HCT116 (cell line): ENCODE results near the gene PDE2A. TPM values are rescaled to one million over a fixed set of nuclear protein-coding genes. Genes with fewer than 3 reads are reported as not detected.

Experiments
- ATAC-seq: fragments of 200-7000 bp; cut with Tn5 transposase; 2 replicates; pipeline ENCODE4 v1.9.1; 2020; ENCODE audit warnings: mild to moderate bottlenecking, moderate library complexity
- BruUV-seq: library from RNA; stranded (reverse); fragments of 400-500 nt; replicated peaks from 2 replicates; lab custom pipeline; 2021; lab: Mats Ljungman, UMichigan
- CTCF ChIA-PET: fragments of 300-600 bp; sonication (Branson Sonifier 250); formaldehyde crosslinking; loops from one replicate; lab custom pipeline; 2021; ENCODE audit warnings: antibody characterized with exemption; lab: Charles Lee
- POLR2A ChIA-PET: fragments of 300-600, 350-600 bp; sonication (Branson Sonifier 250); formaldehyde crosslinking; loops from one replicate; lab custom pipeline; 2021; ENCODE audit warnings: antibody characterized with exemption; lab: Charles Lee
- RAD21 ChIA-PET, 2 experiments: fragments of 300-600 bp; sonication (Branson Sonifier 250); formaldehyde crosslinking; loops; one replicate each; lab custom pipeline; 2023; ENCODE audit warnings: low total read pairs in 2 of 2; ENCODE audit not compliant: uncharacterized antibody in 2 of 2, unreplicated experiment in 2 of 2, low non-redundant PET in 1 of 2; lab: Charles Lee
- DNase-seq: peaks from one replicate; pipeline ENCODE4 v3.0.0-alpha.2; 2010; ENCODE audit warnings: low read depth, low spot score
- H2AFZ ChIP-seq: fragments of 200-600 bp; shearing (Covaris generic), sonication (generic); 2 replicates; pipeline ENCODE4 v1.6.1; 2017; ENCODE audit warnings: low read depth, mixed run types, mixed read lengths, antibody characterized with exemption, low read length; ENCODE audit not compliant: poor library complexity, severe bottlenecking
- H3K27ac ChIP-seq: 2 replicates; pipeline ENCODE4 v1.5.1; 2012; ENCODE audit warnings: low read depth, low read length
- H3K27me3 ChIP-seq: fragments of 200-600 bp; sonication (generic); 2 replicates; pipeline ENCODE4 v1.6.1; 2016; ENCODE audit warnings: mixed run types, low read length, mixed read lengths; ENCODE audit not compliant: insufficient read depth
- H3K36me3 ChIP-seq, 2 experiments: fragments of 200-500 bp in 1 of 2; fragments of 200-600 bp in 1 of 2; sonication (Bioruptor generic) in 1 of 2; sonication (generic) in 1 of 2; 2 replicates each; pipeline versions ENCODE4 v1.5.1 to v1.6.1; 2014 to 2016; ENCODE audit warnings: low read length in 2 of 2, inconsistent platforms in 1 of 2, mixed read lengths in 1 of 2, mixed run types in 1 of 2; ENCODE audit not compliant: insufficient read depth in 2 of 2, control insufficient read depth in 1 of 2
- H3K4me1 ChIP-seq, 2 experiments: fragments of 200-600 bp in 1 of 2; sonication (generic) in 1 of 2; 2 replicates each; pipeline versions ENCODE4 v1.5.1 to v1.6.1; 2012 to 2017; ENCODE audit warnings: low read length in 2 of 2, inconsistent platforms in 1 of 2, mild to moderate bottlenecking in 1 of 2, mixed read lengths in 1 of 2, mixed run types in 1 of 2, moderate library complexity in 1 of 2; ENCODE audit not compliant: insufficient read depth in 2 of 2, control insufficient read depth in 1 of 2
- H3K4me2 ChIP-seq: fragments of 200-600 bp; sonication (generic); 2 replicates; pipeline ENCODE4 v1.6.1; 2017; ENCODE audit warnings: mixed run types, low read length, mixed read lengths
- H3K4me3 ChIP-seq, 2 experiments: fragments of 200-600 bp in 1 of 2; sonication (generic) in 1 of 2; replicated peaks in 1 of 2; 2 replicates each; pipeline ENCODE4 v1.5.1; 2011 to 2016; ENCODE audit warnings: low read length in 2 of 2, control low read depth in 1 of 2, low read depth in 1 of 2, mild to moderate bottlenecking in 1 of 2, mixed read lengths in 1 of 2, mixed run types in 1 of 2
- H3K79me2 ChIP-seq: fragments of 200-600 bp; sonication (generic); 2 replicates; pipeline ENCODE4 v1.6.1; 2017; ENCODE audit warnings: mild to moderate bottlenecking, mixed run types, low read length, moderate library complexity, mixed read lengths; ENCODE audit not compliant: insufficient read depth
- H3K9ac ChIP-seq: fragments of 200-600 bp; sonication (generic); 2 replicates; pipeline ENCODE4 v1.6.1; 2016; ENCODE audit warnings: low read length, mixed read lengths
- H3K9me2 ChIP-seq: fragments of 200-600 bp; sonication (generic), shearing (Covaris generic); 2 replicates; pipeline ENCODE4 v1.6.1; 2017; ENCODE audit warnings: mixed run types, mild to moderate bottlenecking, moderate library complexity; ENCODE audit not compliant: insufficient read depth
- H3K9me3 ChIP-seq, 2 experiments: fragments of 200-500 bp in 1 of 2; fragments of 200-600 bp in 1 of 2; sonication (Bioruptor generic) in 1 of 2; sonication (generic) in 1 of 2; 2 replicates each; pipeline ENCODE4 v1.6.1; 2014 to 2017; ENCODE audit warnings: low read length in 2 of 2, mixed read lengths in 2 of 2, inconsistent platforms in 1 of 2, low read depth in 1 of 2, mild to moderate bottlenecking in 1 of 2, mixed run types in 1 of 2, moderate library complexity in 1 of 2; ENCODE audit not compliant: control insufficient read depth in 1 of 2, insufficient read depth in 1 of 2
- H4K20me1 ChIP-seq: fragments of 200-600 bp; sonication (generic), shearing (Covaris generic); 2 replicates; pipeline ENCODE4 v1.6.1; 2017; ENCODE audit warnings: mixed run types, mild to moderate bottlenecking, moderate library complexity; ENCODE audit not compliant: insufficient read depth
- CBX3 ChIP-seq: IDR thresholded peaks from 2 replicates; pipeline ENCODE4 v1.6.1; 2012; ENCODE audit warnings: low read depth
- EZH2 ChIP-seq: fragments of 200-600 bp; sonication (generic); IDR thresholded peaks from 2 replicates; pipeline ENCODE4 v1.6.1; 2017; ENCODE audit warnings: antibody characterized with exemption, mixed run types
- FOSL1 ChIP-seq: IDR thresholded peaks from 2 replicates; pipeline ENCODE4 v1.6.1; 2012; ENCODE audit warnings: low read depth
- POLR2A ChIP-seq: IDR thresholded peaks from 2 replicates; pipeline ENCODE4 v1.7.0; 2011; ENCODE audit warnings: borderline replicate concordance; ENCODE audit not compliant: insufficient read depth, insufficient read length; ENCODE audit errors: extremely low read depth
- SIN3A ChIP-seq: IDR thresholded peaks from 2 replicates; pipeline ENCODE4 v1.6.1; 2012; ENCODE audit warnings: low read depth
- SRF ChIP-seq: IDR thresholded peaks from 2 replicates; pipeline ENCODE4 v1.6.1; 2012; ENCODE audit warnings: low read depth
- TCF7L2 ChIP-seq: IDR thresholded peaks from 2 replicates; pipeline ENCODE4 v1.7.0; 2011; ENCODE audit warnings: borderline replicate concordance, inconsistent platforms; ENCODE audit not compliant: insufficient read depth, insufficient read length; ENCODE audit errors: extremely low read depth
- YY1 ChIP-seq: IDR thresholded peaks from 2 replicates; pipeline ENCODE4 v1.6.1; 2011; ENCODE audit warnings: low read length, low read depth, moderate library complexity, mild to moderate bottlenecking; ENCODE audit not compliant: insufficient replicate concordance; ENCODE audit errors: extremely low read depth
- ZNF274 ChIP-seq: fragments of 200-500 bp; sonication (Bioruptor generic); IDR thresholded peaks from 2 replicates; pipeline ENCODE4 v1.6.1; 2014; ENCODE audit warnings: mild to moderate bottlenecking, low read depth, low read length, inconsistent platforms
- intact Hi-C: fragments of 100-400 bp; cut with micrococcal nuclease; formaldehyde crosslinking; loops from 2 replicates; pipeline ENCODE4 v1.10.0; 2022
- total RNA-seq: library from RNA; stranded (reverse); gene quantifications from one replicate; pipeline ENCODE4 v1.2.1, GENCODE V29; 2021; ENCODE audit not compliant: unreplicated experiment
- TF ChIP-seq, protein P1 (sequence below), 3 experiments: fragments of 200-600 bp in 1 of 3; sonication (generic) in 1 of 3; IDR thresholded peaks in 2 of 3; conservative IDR thresholded peaks in 1 of 3; 2 replicates each; pipeline ENCODE4 v1.5.1; 2012 to 2017; ENCODE audit warnings: low read depth in 2 of 3, low read length in 2 of 3, antibody characterized with exemption in 1 of 3, borderline replicate concordance in 1 of 3, control low read depth in 1 of 3, mild to moderate bottlenecking in 1 of 3, mixed read lengths in 1 of 3, mixed run types in 1 of 3, moderate library complexity in 1 of 3; ENCODE audit not compliant: insufficient read depth in 1 of 3
- TF ChIP-seq, protein P2 (sequence below): IDR thresholded peaks from 2 replicates; pipeline ENCODE4 v1.6.1; 2012

The PDE2A gene
- total RNA-seq, 1 experiment from 2014 or later, result 7.6 TPM

DNA sequence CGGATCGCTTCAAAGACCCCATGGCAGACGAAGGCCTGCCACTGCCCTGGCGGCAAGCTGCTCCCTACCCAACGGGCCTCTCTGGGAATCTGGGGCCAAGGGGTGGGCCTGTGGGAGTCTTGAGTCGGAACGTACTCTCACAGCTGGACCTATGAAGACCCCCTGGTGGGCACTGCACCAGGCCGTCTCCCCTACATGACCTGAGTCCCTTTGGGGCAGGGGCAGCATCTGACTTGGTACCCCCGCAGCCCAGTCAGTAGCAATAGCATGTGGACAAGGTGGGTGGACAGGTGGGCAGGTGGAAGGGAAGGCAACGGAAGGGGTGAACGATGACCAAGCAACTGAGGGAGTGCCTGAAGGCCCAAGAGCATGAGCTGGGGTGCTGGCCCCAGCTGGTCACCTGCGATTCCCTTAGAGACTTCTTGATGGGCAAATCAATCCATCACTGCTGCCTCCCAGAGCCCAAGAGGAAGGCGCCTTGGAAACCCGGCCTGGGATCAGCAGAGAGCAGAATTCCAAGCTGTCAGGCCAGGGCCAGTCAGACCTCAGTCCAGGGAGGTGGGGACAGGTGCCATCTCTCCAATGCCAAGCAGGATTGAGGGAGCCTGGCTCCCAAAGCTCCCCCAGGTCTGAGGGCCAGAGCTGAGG is 42.7 kb upstream of the PDE2A start:
- Histone ChIP-seq H4K20me1 (no peaks in the 10 kb centered on the region), H2AFZ (no peak overlapping the region), H3K9me3 (no peaks in the 10 kb centered on the region), H3K9me2 (no peaks in the 10 kb centered on the region), H3K79me2 (peaks cover 23% of the 10 kb centered on the region), H3K36me3 (no peaks in the 10 kb centered on the region; a peak in 1 of 4 replicates), H3K4me1 (peaks cover 4 to 10% of the 10 kb centered on the region in 2 experiments; a peak in 3 of 4 replicates), H3K9ac (no peak overlapping the region), H3K27ac (no peak overlapping the region), H3K4me3 (no peak overlapping the region), H3K4me2 (no peak overlapping the region), H3K27me3 (no peaks in the 10 kb centered on the region)
- TF ChIP-seq ZNF274, result no peak
- TF ChIP-seq, protein P1, sequence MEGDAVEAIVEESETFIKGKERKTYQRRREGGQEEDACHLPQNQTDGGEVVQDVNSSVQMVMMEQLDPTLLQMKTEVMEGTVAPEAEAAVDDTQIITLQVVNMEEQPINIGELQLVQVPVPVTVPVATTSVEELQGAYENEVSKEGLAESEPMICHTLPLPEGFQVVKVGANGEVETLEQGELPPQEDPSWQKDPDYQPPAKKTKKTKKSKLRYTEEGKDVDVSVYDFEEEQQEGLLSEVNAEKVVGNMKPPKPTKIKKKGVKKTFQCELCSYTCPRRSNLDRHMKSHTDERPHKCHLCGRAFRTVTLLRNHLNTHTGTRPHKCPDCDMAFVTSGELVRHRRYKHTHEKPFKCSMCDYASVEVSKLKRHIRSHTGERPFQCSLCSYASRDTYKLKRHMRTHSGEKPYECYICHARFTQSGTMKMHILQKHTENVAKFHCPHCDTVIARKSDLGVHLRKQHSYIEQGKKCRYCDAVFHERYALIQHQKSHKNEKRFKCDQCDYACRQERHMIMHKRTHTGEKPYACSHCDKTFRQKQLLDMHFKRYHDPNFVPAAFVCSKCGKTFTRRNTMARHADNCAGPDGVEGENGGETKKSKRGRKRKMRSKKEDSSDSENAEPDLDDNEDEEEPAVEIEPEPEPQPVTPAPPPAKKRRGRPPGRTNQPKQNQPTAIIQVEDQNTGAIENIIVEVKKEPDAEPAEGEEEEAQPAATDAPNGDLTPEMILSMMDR (IDR thresholded peaks at IDR 0.05 in 2 of 3, conservative IDR thresholded peaks at IDR 0.05 in 1 of 3; ENCODE audit: borderline replicate concordance in 1 of 3, insufficient read depth in 1 of 3, low read depth in 2 of 3, low read length in 2 of 3), result no peak
- no peak for TF ChIP-seq TCF7L2
- no peak for TF ChIP-seq EZH2
- TF ChIP-seq POLR2A, result no peak
- no peak for TF ChIP-seq SIN3A
- no peak for TF ChIP-seq YY1
- TF ChIP-seq SRF, result no peak
- TF ChIP-seq FOSL1, result no peak
- TF ChIP-seq, protein P2, sequence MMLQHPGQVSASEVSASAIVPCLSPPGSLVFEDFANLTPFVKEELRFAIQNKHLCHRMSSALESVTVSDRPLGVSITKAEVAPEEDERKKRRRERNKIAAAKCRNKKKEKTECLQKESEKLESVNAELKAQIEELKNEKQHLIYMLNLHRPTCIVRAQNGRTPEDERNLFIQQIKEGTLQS, result no peak
- no peak for TF ChIP-seq CBX3
- ATAC-seq, result no peak
- intact Hi-C loops, result no loop called here
- BruUV-seq, result no TSS peak
- POLR2A ChIA-PET, result no interaction called here
- CTCF ChIA-PET, result interaction anchor here (1.3 kb wide), 1 partner anchor 9 kb away, joined by 3 read pairs; no protein-coding TSS in a partner anchor
- no peak for DNase-seq
- RAD21 ChIA-PET, result interaction anchor here in 1 of 2 experiments (1.3 kb wide), 1 partner anchor 461 kb away, joined by 3 read pairs; no protein-coding TSS in a partner anchor
